HG02678 (cell line): ENCODE results near the gene GSN.

Experiments
- ATAC-seq: cut with Tn5 transposase; IDR thresholded peaks from one replicate; pipeline ENCODE4 v1.9.1; 2021; ENCODE audit warnings: mild to moderate bottlenecking, moderate library complexity; ENCODE audit not compliant: unreplicated experiment

The GSN gene

GRCh38 chr9:121272401-121272948 lies 4.5 kb downstream of the GSN start:
- ATAC-seq, result no peak

- no peak for ATAC-seq
Observed at GRCh38 chr9:121273064-121273775, 5.3 kb downstream of the GSN start.

GRCh38 chr9:121274851-121275250 lies 6.9 kb downstream of the GSN start:
- ATAC-seq, result no peak

GRCh38 chr9:121275781-121276658 lies 8.1 kb downstream of the GSN start:
- no peak for ATAC-seq

- ATAC-seq, result no peak
Observed at GRCh38 chr9:121277026-121277425, 9.1 kb downstream of the GSN start.

- no peak for ATAC-seq
Observed at GRCh38 chr9:121277518-121278295, 9.7 kb downstream of the GSN start.

- ATAC-seq, result no peak
Observed at GRCh38 chr9:121278477-121279261, 10.7 kb downstream of the GSN start.

GRCh38 chr9:121279776-121280388 lies 11.9 kb downstream of the GSN start:
- no peak for ATAC-seq

GRCh38 chr9:121280715-121281613 lies 13.0 kb downstream of the GSN start:
- ATAC-seq, result no peak

- ATAC-seq, result no peak
Observed at GRCh38 chr9:121281614-121282276, 13.8 kb downstream of the GSN start.

- ATAC-seq, result no peak
Observed at GRCh38 chr9:121282277-121283079, 14.5 kb downstream of the GSN start.

- ATAC-seq, result no peak
Observed at GRCh38 chr9:121283080-121283398, 15.1 kb downstream of the GSN start.

- ATAC-seq, result no peak
Observed at GRCh38 chr9:121283856-121284732, 16.1 kb downstream of the GSN start.

GRCh38 chr9:121284733-121285451 lies 16.9 kb downstream of the GSN start:
- no peak for ATAC-seq

- no peak for ATAC-seq
Observed at GRCh38 chr9:121285835-121286687, 18.1 kb downstream of the GSN start.
